Common myeloid progenitor, CD34-positive (primary cell): ENCODE measurements around the gene KRT86.
"Not testable (repeated sequence)": the region's sequence is repeated elsewhere in the genome, so short reads cannot be mapped to it uniquely, and the experiment has no call there.

ENCODE experiments used
- CTCF ChIA-PET: fragments of 350-600 bp; sonication (Branson Sonifier 250); formaldehyde crosslinking; loops from one replicate; lab custom pipeline; 2021; ENCODE audit warnings: antibody characterized with exemption; lab: Charles Lee
- POLR2A ChIA-PET: fragments of 350-600 bp; sonication (Branson Sonifier 250); formaldehyde crosslinking; loops from one replicate; lab custom pipeline; 2021; ENCODE audit warnings: antibody characterized with exemption; lab: Charles Lee
- DNase-seq, 3 donors: peaks; one replicate each; pipeline versions ENCODE4 v3.0.0 to v3.0.0-alpha.2; 2013
- H3K27ac ChIP-seq, 2 experiments: 1 replicate in 1 of 2; 2 replicates in 1 of 2; pipeline ENCODE4 v1.7.0; 2013; ENCODE audit warnings: inconsistent platforms in 2 of 2, low read length in 2 of 2, mild to moderate bottlenecking in 2 of 2, low read depth in 1 of 2, moderate library complexity in 1 of 2; ENCODE audit not compliant: severe bottlenecking in 2 of 2, insufficient read depth in 1 of 2, poor library complexity in 1 of 2
- H3K27me3 ChIP-seq, 5 experiments: replicated peaks in 2 of 5; 1 replicate in 3 of 5; 2 replicates in 2 of 5; pipeline versions ENCODE4 v1.6.1 to v1.7.0; 2013; ENCODE audit warnings: low read length in 4 of 5, mild to moderate bottlenecking in 2 of 5, moderate library complexity in 2 of 5, inconsistent platforms in 1 of 5; ENCODE audit not compliant: insufficient read depth in 5 of 5, control insufficient read depth in 4 of 5
- H3K36me3 ChIP-seq, 4 experiments: 1 replicate in 2 of 4; 2 replicates in 2 of 4; pipeline versions ENCODE4 v1.6.1 to v1.7.0; 2013; ENCODE audit warnings: low read length in 3 of 4, control low read depth in 1 of 4, mild to moderate bottlenecking in 1 of 4; ENCODE audit not compliant: control insufficient read depth in 4 of 4, insufficient read depth in 4 of 4
- H3K4me1 ChIP-seq, 4 experiments: 1 replicate in 3 of 4; 2 replicates in 1 of 4; pipeline versions ENCODE4 v1.6.1 to v1.7.1; 2013; ENCODE audit warnings: low read length in 3 of 4, mild to moderate bottlenecking in 3 of 4, control low read depth in 1 of 4, inconsistent platforms in 1 of 4, moderate library complexity in 1 of 4; ENCODE audit not compliant: control insufficient read depth in 4 of 4, insufficient read depth in 4 of 4; ENCODE audit errors: control extremely low read depth in 1 of 4
- H3K4me3 ChIP-seq, 7 experiments: 1 replicate in 4 of 7; 2 replicates in 3 of 7; pipeline versions ENCODE4 v1.5.1 to v1.7.0; 2013; ENCODE audit warnings: mild to moderate bottlenecking in 7 of 7, low read length in 6 of 7, moderate library complexity in 6 of 7, inconsistent platforms in 2 of 7, low read depth in 2 of 7, control low read depth in 1 of 7; ENCODE audit not compliant: insufficient read depth in 4 of 7, control insufficient read depth in 1 of 7; ENCODE audit errors: extremely low read depth in 1 of 7
- H3K9me3 ChIP-seq, 5 experiments: 1 replicate in 4 of 5; 2 replicates in 1 of 5; pipeline versions ENCODE4 v1.6.1 to v1.7.1; 2013; ENCODE audit warnings: low read length in 4 of 5, mild to moderate bottlenecking in 2 of 5, inconsistent platforms in 1 of 5, low read depth in 1 of 5, moderate library complexity in 1 of 5; ENCODE audit not compliant: control insufficient read depth in 4 of 5, insufficient read depth in 2 of 5; ENCODE audit errors: control extremely low read depth in 1 of 5
- WGBS: methylation state at CpG from one replicate; pipeline ENCODE4 v1.1.5; 2013; ENCODE audit not compliant: insufficient coverage; 5-methylcytosine and 5-hydroxymethylcytosine counted together

The KRT86 gene

DNA sequence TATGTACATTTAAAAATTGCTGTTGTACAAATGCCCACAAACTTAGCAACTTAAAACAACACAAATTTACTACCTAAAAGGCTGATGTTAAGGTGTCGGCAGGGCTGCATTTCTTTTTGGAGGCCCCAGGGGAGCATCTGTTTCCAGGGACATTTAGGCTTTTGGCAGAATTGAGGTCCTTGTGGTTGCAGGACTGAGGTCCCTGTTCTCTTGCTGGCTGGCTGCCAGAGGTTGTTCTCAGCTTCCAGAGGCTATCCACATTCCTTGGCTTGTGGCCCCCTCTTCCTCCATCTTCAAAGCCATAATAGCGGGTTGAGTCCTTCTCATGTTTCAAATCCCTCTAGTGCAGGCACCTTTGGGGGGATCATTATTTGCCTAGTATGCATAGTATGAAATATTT lies 69.1 kb downstream of the KRT86 start:
- CTCF ChIA-PET = interaction anchor here (1.0 to 2.2 kb wide), 2 partner anchors 16 to 25 kb away, joined by 3 to 9 read pairs; no protein-coding TSS in a partner anchor
- no peak for DNase-seq
- 90% methylated on average over 1 of the region's 2 CpGs for WGBS

DNA sequence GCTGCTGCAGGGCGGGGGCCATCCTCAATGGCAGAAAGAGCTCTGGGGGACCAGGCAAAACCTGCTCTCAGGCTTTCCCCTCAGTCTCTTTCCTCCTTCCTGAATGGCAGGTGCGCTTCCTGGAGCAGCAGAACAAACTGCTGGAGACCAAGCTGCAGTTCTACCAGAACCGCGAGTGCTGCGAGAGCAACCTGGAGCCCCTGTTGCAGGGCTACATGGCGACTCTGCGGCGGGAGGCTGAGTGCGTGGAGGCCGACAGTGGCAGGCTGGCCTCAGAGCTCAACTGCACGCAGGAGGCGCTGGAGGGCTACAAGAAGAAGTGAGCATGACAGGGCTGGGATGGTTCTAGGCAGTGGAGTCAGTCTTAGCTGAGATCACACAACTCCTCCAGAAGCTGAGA lies 69.7 kb downstream of the KRT86 start:
- Histone ChIP-seq H3K36me3 (no peaks in the 10 kb centered on the region), H3K4me1 (no peaks in the 10 kb centered on the region), H3K9me3 (peaks cover 0 to 3% (median 0%) of the 10 kb centered on the region in 5 experiments), H3K27me3 (peaks cover 0 to 15% (median 0%) of the 10 kb centered on the region in 5 experiments), H3K27ac (no peak overlapping the region), H3K4me3 (no peak overlapping the region)
- POLR2A ChIA-PET = no interaction called here
- WGBS = 96% methylated on average over 8 of the region's 12 CpGs
- DNase-seq = no peak
- CTCF ChIA-PET = interaction anchor here (0.7 to 2.2 kb wide), 5 partner anchors 17 to 66 kb away, joined by 3 to 9 read pairs (median 4); no protein-coding TSS in a partner anchor

More for the DNA sequence above, 69.1 kb downstream of the KRT86 start:
- no peak overlapping the region for H3K27ac ChIP-seq
- POLR2A ChIA-PET = no interaction called here
- H3K9me3 ChIP-seq = peaks cover 0 to 3% (median 0%) of the 10 kb centered on the region in 5 experiments
- no peak overlapping the region for H3K4me3 ChIP-seq
- peaks cover 0 to 15% (median 0%) of the 10 kb centered on the region in 5 experiments for H3K27me3 ChIP-seq
- no peaks in the 10 kb centered on the region for H3K36me3 ChIP-seq
- no peaks in the 10 kb centered on the region for H3K4me1 ChIP-seq

DNA sequence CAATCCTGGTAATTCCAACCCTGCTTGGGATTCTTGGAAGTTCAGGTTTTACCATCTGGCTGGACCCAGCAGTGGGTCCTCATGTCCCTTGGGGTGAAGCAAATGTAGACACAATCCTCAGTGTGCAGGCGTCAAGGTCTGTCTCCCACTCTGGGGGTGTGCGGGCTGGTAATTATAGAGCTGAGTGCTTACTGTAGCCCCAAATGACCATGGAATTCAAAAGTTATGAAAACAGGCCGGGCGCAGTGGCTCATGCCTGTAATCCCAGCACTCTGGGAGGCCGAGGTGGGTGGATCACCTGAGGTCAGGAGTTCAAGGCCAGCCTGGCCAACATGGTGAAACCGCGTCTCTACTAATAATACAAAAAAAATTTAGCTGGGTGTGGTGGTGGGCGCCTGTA lies 70.6 kb downstream of the KRT86 start:
- WGBS = no CpG with 5 or more reads among the region's 8 CpGs
- CTCF ChIA-PET = interaction anchor here (0.7 to 2.2 kb wide), 4 partner anchors 8 to 67 kb away, joined by 3 to 9 read pairs (median 6); no protein-coding TSS in a partner anchor
- H3K36me3 ChIP-seq, H3K4me1 ChIP-seq, H3K4me3 ChIP-seq, H3K27ac ChIP-seq, POLR2A ChIA-PET, DNase-seq, H3K9me3 ChIP-seq: not testable (repeated sequence)
- peaks cover 0 to 17% (median 0%) of the 10 kb centered on the region in 5 experiments for H3K27me3 ChIP-seq

DNA sequence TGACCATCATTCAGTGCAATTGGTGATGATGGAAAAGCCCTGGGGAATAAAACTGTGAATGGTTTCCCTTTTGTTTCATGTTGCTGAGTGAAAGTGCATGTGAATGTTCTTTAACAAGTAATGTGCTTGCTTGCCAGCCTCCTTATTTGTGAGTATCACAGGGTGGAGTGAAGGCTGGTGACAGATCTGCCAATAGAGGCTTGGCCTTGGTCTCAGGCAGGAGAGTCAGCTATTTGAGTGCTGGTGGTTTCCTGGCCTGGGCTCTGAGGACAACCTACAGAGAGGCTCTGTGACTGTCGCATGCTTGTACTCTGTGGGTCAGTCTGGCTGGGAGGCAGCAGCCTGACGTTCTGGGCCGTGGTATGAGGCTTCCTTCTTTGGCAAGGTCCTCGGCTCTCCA lies 72.1 kb downstream of the KRT86 start:
- Histone ChIP-seq H3K27ac (no peak overlapping the region), H3K27me3 (peaks cover 0 to 19% (median 0%) of the 10 kb centered on the region in 5 experiments), H3K4me1 (peaks cover 0 to 9% (median 3%) of the 10 kb centered on the region in 4 experiments), H3K4me3 (no peak overlapping the region), H3K9me3 (peaks cover 0 to 3% (median 0%) of the 10 kb centered on the region in 5 experiments), H3K36me3 (no peaks in the 10 kb centered on the region)
- 47% methylated on average over 3 of the region's 4 CpGs for WGBS
- DNase-seq = no peak
- POLR2A ChIA-PET = no interaction called here
- CTCF ChIA-PET = interaction anchor here (2.0 kb wide), 1 partner anchor 19 kb away, joined by 8 read pairs; no protein-coding TSS in a partner anchor

DNA sequence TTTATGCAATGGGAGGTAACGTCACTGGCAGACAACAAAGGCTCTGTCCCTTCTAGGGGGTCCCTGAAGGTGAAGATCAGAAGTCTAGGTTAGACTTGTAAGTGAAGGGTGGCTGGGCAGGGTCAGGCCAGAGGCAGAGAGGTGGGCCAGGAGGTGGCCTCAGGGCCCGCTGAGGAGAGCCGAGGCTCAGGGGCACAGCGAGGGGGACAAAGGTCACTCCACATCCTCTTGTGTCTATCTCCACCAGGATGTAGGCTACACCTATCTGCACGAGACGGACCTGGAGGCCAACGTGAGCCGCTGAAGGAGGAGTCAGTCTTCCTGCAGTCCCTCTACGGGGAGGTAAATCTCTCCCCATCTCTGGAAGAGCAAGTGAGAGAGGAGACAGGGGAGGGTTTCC lies 72.6 kb downstream of the KRT86 start:
- ChIA-PET POLR2A (interaction anchor here (0.7 kb wide), 1 partner anchor 638 kb away, joined by 7 read pairs; no protein-coding TSS in a partner anchor), CTCF (interaction anchor here (0.9 to 2.0 kb wide), 2 partner anchors 19 to 533 kb away, joined by 3 to 8 read pairs; no protein-coding TSS in a partner anchor)
- 94% methylated on average over 6 of the region's 9 CpGs for WGBS
- Histone ChIP-seq H3K27me3 (peaks cover 0 to 19% (median 0%) of the 10 kb centered on the region in 5 experiments), H3K27ac (no peak overlapping the region), H3K36me3 (no peaks in the 10 kb centered on the region), H3K9me3 (peaks cover 0 to 3% (median 0%) of the 10 kb centered on the region in 5 experiments), H3K4me1 (peaks cover 0 to 13% (median 6%) of the 10 kb centered on the region in 4 experiments), H3K4me3 (no peak overlapping the region)
- no peak for DNase-seq

DNA sequence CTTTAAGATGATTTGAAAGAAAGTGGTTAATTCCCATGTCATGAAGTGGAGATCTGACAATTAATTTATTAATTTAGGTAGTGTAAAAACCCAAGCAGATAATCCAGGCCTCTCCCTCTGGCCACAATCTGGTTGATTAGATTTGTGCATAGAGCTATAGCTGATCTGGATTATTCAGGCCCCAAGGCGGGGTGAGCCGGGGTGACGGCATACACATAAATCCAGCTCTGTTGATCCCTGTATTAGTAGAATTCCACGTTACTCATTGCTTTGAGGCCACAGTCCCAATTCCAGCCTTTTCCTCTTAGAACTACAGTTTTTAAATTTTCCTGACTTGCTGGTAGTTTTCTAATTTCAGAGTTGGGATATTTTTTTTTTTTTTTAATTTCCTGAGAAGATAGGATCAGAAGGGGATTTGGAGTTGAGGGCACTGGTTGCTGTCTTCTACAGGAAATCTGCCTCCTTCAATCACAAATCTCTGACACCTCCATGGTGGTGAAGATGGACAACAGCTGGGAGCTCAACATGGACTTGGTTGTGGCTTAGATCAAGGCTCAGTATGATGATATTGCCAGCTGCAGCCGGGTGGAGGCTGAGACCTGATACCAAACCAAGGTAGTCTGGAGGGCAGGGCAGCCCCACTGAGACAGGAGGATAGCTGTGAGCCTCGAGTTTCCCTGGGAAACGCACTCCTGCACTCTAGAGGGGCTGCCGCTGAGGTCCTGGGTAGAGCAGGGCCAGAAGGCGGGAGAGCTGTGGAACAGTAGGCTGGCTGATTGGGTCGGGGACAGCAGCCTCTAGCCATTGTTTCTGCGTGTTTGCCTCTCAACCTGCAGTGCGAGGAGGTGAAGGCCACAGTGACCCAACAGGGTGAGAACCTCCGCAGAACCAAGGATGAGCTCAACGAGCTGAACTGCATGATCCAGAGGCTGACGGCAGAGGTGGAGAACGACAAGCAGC lies 73.4 kb downstream of the KRT86 start:
- no peaks in the 10 kb centered on the region for H3K36me3 ChIP-seq
- H3K4me1 ChIP-seq = peaks cover 0 to 18% (median 7%) of the 10 kb centered on the region in 4 experiments
- 89% methylated on average over 13 of the region's 16 CpGs for WGBS
- ChIA-PET CTCF (interaction anchor here (0.9 to 2.0 kb wide), 2 partner anchors 37 to 532 kb away, joined by 3 to 5 read pairs; no protein-coding TSS in a partner anchor), POLR2A (interaction anchor here (0.7 kb wide), 1 partner anchor 637 kb away, joined by 7 read pairs; no protein-coding TSS in a partner anchor)
- no peak overlapping the region for H3K4me3 ChIP-seq
- DNase-seq = no peak
- peaks cover 0 to 3% (median 0%) of the 10 kb centered on the region in 5 experiments for H3K9me3 ChIP-seq
- no peak overlapping the region for H3K27ac ChIP-seq
- H3K27me3 ChIP-seq = peaks cover 0 to 19% (median 0%) of the 10 kb centered on the region in 5 experiments
